T-cell (primary cell): Measurements from ENCODE around the gene TMEM248. TPM values are rescaled to one million over a fixed set of nuclear protein-coding genes. Genes with fewer than 3 reads are reported as not detected.
"Not testable (repeated sequence)": the region's sequence is repeated elsewhere in the genome, so short reads cannot be mapped to it uniquely, and the experiment has no call there.

Source experiments
- ATAC-seq, 4 experiments: fragments of 200-7000 bp in 3 of 4; fragments of 150-1000 bp in 1 of 4; cut with Tn5 transposase; replicated peaks in 1 of 4; 1 replicate in 3 of 4; 2 replicates in 1 of 4; pipeline ENCODE4 v1.10.0; 2021; ENCODE audit warnings: moderate library complexity in 3 of 4, mild to moderate bottlenecking in 2 of 4, moderate number of reproducible peaks in 1 of 4
- CTCF ChIA-PET, 2 donors: fragments of 300-600 bp; sonication (Branson Sonifier 250); formaldehyde crosslinking; loops; one replicate each; lab custom pipeline; 2022; ENCODE audit warnings: antibody characterized with exemption in 2 of 2; lab: Charles Lee
- POLR2A ChIA-PET, 2 donors: fragments of 300-600 bp; sonication (Branson Sonifier 250); formaldehyde crosslinking; loops; one replicate each; lab custom pipeline; 2022; ENCODE audit warnings: antibody characterized with exemption in 2 of 2; lab: Charles Lee
- DNase-seq, 35 experiments: peaks; one replicate each; pipeline versions ENCODE4 v3.0.0 to v3.0.0-alpha.2; 2013 to 2023
- H3K27ac ChIP-seq: one replicate; pipeline ENCODE4 v1.5.1; 2013; ENCODE audit warnings: low read length
- H3K27me3 ChIP-seq, 2 experiments: replicated peaks in 1 of 2; 1 replicate in 1 of 2; 2 replicates in 1 of 2; pipeline versions ENCODE4 v1.6.1 to v1.7.0; 2013; ENCODE audit warnings: low read length in 1 of 2, mixed read lengths in 1 of 2; ENCODE audit not compliant: control insufficient read depth in 2 of 2, insufficient read depth in 2 of 2; ENCODE audit errors: extremely low read depth in 1 of 2
- H3K36me3 ChIP-seq, 2 donors: 1 replicate in 1 of 2; 2 replicates in 1 of 2; pipeline versions ENCODE4 v1.6.1 to v1.7.0; 2013; ENCODE audit warnings: low read length in 1 of 2; ENCODE audit not compliant: control insufficient read depth in 2 of 2, insufficient read depth in 1 of 2; ENCODE audit errors: extremely low read depth in 1 of 2
- H3K4me1 ChIP-seq, 2 experiments: 1 replicate in 1 of 2; 2 replicates in 1 of 2; pipeline versions ENCODE4 v1.6.1 to v1.7.0; 2013; ENCODE audit warnings: low read length in 2 of 2, mixed read lengths in 1 of 2; ENCODE audit not compliant: insufficient read depth in 2 of 2, control insufficient read depth in 1 of 2; ENCODE audit errors: extremely low read depth in 1 of 2
- H3K4me3 ChIP-seq, 2 donors: 1 replicate in 1 of 2; 2 replicates in 1 of 2; pipeline versions ENCODE4 v1.5.1 to v1.7.0; 2013; ENCODE audit warnings: mild to moderate bottlenecking in 2 of 2, low read length in 1 of 2, moderate library complexity in 1 of 2; ENCODE audit not compliant: control insufficient read depth in 1 of 2; ENCODE audit errors: extremely low read depth in 1 of 2
- H3K9me3 ChIP-seq: 2 replicates; pipeline ENCODE4 v1.7.0; 2013
- H3K27ac Mint-ChIP-seq, 2 donors: one replicate each; pipeline ENCODE4 v1.8.0; 2020 to 2021; ENCODE audit warnings: mild to moderate bottlenecking in 2 of 2, mixed read lengths in 2 of 2
- H3K27me3 Mint-ChIP-seq, 2 donors: one replicate each; pipeline ENCODE4 v1.8.0; 2021 to 2022; ENCODE audit warnings: mixed read lengths in 2 of 2
- H3K36me3 Mint-ChIP-seq: one replicate; pipeline ENCODE4 v1.8.0; 2021; ENCODE audit warnings: mixed read lengths
- H3K4me1 Mint-ChIP-seq, 3 donors: one replicate each; pipeline ENCODE4 v1.8.0; 2020 to 2022; ENCODE audit warnings: mixed read lengths in 3 of 3, mild to moderate bottlenecking in 1 of 3
- H3K4me3 Mint-ChIP-seq, 3 donors: one replicate each; pipeline ENCODE4 v1.8.0; 2020 to 2022; ENCODE audit warnings: mild to moderate bottlenecking in 3 of 3, mixed read lengths in 3 of 3, moderate library complexity in 3 of 3
- H3K9me3 Mint-ChIP-seq, 3 donors: one replicate each; pipeline ENCODE4 v1.8.0; 2020 to 2022; ENCODE audit warnings: mixed read lengths in 3 of 3
- WGBS: methylation state at CpG from one replicate; pipeline ENCODE4 v1.1.5; 2013; ENCODE audit warnings: missing lambda C conversion rate; ENCODE audit not compliant: insufficient coverage; 5-methylcytosine and 5-hydroxymethylcytosine counted together
- total RNA-seq, 35 experiments: library from RNA in 6 of 35; stranded (reverse) in 6 of 35; fragments of 120-200 nt in 1 of 35; gene quantifications; one replicate each; pipeline versions ENCODE4 v1.2.1 to v1.2.4 and lab custom pipeline; 2013 to 2026

Gene TMEM248
- total RNA-seq, 5 donors from 2014 or later (not counting 1 experiment from before 2014, with no cell fraction given): 79.0 to 97.6 (median 91.9) TPM

GRCh38 chr7:66883716-66884115 is 37.3 kb upstream of the TMEM248 start:
- WGBS: 94% methylated on average over 2 of the region's 7 CpGs
- CTCF ChIA-PET: no interaction called here

GRCh38 chr7:66884556-66884955 is 36.5 kb upstream of the TMEM248 start:
- H3K4me1 Mint-ChIP-seq, H3K9me3 ChIP-seq, H3K27ac ChIP-seq, ATAC-seq, H3K9me3 Mint-ChIP-seq, H3K27me3 ChIP-seq, H3K27ac Mint-ChIP-seq, H3K36me3 ChIP-seq, H3K27me3 Mint-ChIP-seq, POLR2A ChIA-PET, H3K4me1 ChIP-seq, DNase-seq, H3K4me3 Mint-ChIP-seq, H3K4me3 ChIP-seq: not testable (repeated sequence)
- H3K36me3 Mint-ChIP-seq: peaks cover 16% of the 10 kb centered on the region
- CTCF ChIA-PET: interaction anchor here in 1 of 2 donors (0.5 kb wide), 1 partner anchor 828 kb away, joined by 3 read pairs; no protein-coding TSS in a partner anchor

More at GRCh38 chr7:66883716-66884115, 37.3 kb upstream of the TMEM248 start:
- H3K4me1 Mint-ChIP-seq: no peaks in the 10 kb centered on the region
- H3K36me3 Mint-ChIP-seq: peaks cover 21% of the 10 kb centered on the region
- no peaks in the 10 kb centered on the region for H3K9me3 ChIP-seq
- DNase-seq (no peak), ATAC-seq (no peak)
- no peak overlapping the region for H3K4me3 ChIP-seq
- H3K4me1 ChIP-seq: no peaks in the 10 kb centered on the region
- no peak overlapping the region for H3K4me3 Mint-ChIP-seq
- no peaks in the 10 kb centered on the region for H3K9me3 Mint-ChIP-seq
- no peak overlapping the region for H3K27ac ChIP-seq
- H3K27me3 ChIP-seq: no peaks in the 10 kb centered on the region
- H3K27ac Mint-ChIP-seq: no peak overlapping the region
- peaks cover 0 to 3% of the 10 kb centered on the region in 2 donors for H3K36me3 ChIP-seq
- H3K27me3 Mint-ChIP-seq: no peaks in the 10 kb centered on the region
- POLR2A ChIA-PET: no interaction called here

DNA sequence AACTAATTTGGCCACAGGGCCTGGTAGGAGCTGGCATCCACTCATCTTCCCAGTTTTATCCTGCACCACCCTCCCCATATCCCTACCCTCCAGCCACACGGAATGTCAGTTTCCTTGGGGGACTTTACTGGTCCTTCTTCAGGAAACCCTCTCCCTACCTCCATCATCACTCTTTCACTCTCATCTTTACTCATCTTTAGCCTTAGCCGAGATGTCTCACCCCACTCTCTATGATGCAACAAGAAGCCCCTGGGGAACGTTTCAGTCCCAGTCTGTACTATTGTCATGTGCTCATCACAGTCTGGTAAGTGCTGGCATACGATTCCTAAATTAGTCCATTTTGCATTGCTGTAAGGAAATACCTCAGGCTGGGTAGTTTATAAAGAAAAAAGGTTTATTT is 34.9 kb upstream of the TMEM248 start:
- no peaks in the 10 kb centered on the region for H3K9me3 ChIP-seq
- H3K4me3 Mint-ChIP-seq: no peak overlapping the region
- peaks cover 10% of the 10 kb centered on the region for H3K36me3 Mint-ChIP-seq
- H3K4me1 ChIP-seq: no peaks in the 10 kb centered on the region
- H3K4me1 Mint-ChIP-seq: no peaks in the 10 kb centered on the region
- H3K4me3 ChIP-seq: no peak overlapping the region
- H3K36me3 ChIP-seq: peaks cover 0 to 3% of the 10 kb centered on the region in 2 donors
- H3K27ac ChIP-seq: no peak overlapping the region
- ChIA-PET CTCF (no interaction called here), POLR2A (no interaction called here)
- ATAC-seq: no peak
- no peaks in the 10 kb centered on the region for H3K27me3 Mint-ChIP-seq
- H3K9me3 Mint-ChIP-seq: no peaks in the 10 kb centered on the region
- 36% methylated on average over 3 of the region's 4 CpGs for WGBS
- no peak overlapping the region for H3K27ac Mint-ChIP-seq
- DNase-seq: no peak
- no peaks in the 10 kb centered on the region for H3K27me3 ChIP-seq

DNA sequence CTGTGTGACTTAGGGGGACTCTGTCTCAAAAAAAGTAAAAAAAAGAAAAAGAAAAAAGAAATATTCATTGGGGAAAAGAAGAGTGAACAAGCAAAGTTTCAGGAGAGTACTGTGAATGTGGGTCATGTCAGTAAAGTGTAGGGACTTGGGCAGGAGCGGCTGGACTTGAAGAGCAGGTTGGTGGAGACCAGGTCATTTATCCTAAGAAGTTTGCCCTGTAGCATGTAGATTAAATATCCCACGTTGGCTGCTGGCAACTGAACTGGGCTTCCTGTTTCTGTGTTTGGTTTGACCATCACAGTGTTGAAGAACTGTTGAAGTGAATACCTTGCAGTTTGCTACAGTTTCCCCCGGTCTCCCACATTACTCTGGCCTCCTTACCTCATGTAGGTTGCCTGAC is 32.8 kb upstream of the TMEM248 start:
- H3K4me3 Mint-ChIP-seq, DNase-seq, H3K36me3 Mint-ChIP-seq, H3K27me3 ChIP-seq, POLR2A ChIA-PET, H3K9me3 ChIP-seq, H3K4me1 Mint-ChIP-seq, H3K27me3 Mint-ChIP-seq, H3K27ac ChIP-seq, H3K36me3 ChIP-seq, H3K4me3 ChIP-seq, CTCF ChIA-PET, H3K4me1 ChIP-seq, H3K9me3 Mint-ChIP-seq, H3K27ac Mint-ChIP-seq, ATAC-seq: not testable (repeated sequence)
- 93% methylated on average over 1 of the region's 3 CpGs for WGBS

GRCh38 chr7:66894463-66895080 is 26.5 kb upstream of the TMEM248 start:
- no peaks in the 10 kb centered on the region for H3K9me3 Mint-ChIP-seq
- Histone ChIP-seq H3K4me3 (no peak overlapping the region), H3K4me1 (no peaks in the 10 kb centered on the region), H3K36me3 (peaks cover 0 to 2% of the 10 kb centered on the region in 2 donors), H3K27ac (no peak overlapping the region), H3K9me3 (no peaks in the 10 kb centered on the region), H3K27me3 (no peaks in the 10 kb centered on the region)
- H3K27ac Mint-ChIP-seq: no peak overlapping the region
- DNase-seq (peak in 1 of 35 experiments; percentile 11), ATAC-seq (no peak)
- no peak overlapping the region for H3K4me3 Mint-ChIP-seq
- no peaks in the 10 kb centered on the region for H3K27me3 Mint-ChIP-seq
- CTCF ChIA-PET: interaction anchor here in 1 of 2 donors (0.6 kb wide), 1 partner anchor 865 kb away, joined by 7 read pairs; no protein-coding TSS in a partner anchor
- no peaks in the 10 kb centered on the region for H3K4me1 Mint-ChIP-seq
- POLR2A ChIA-PET: no interaction called here
- peaks cover 8% of the 10 kb centered on the region for H3K36me3 Mint-ChIP-seq
- 87% methylated on average over 5 of the region's 5 CpGs for WGBS

- Mint-ChIP-seq H3K4me3 (no peak overlapping the region), H3K27ac (no peak overlapping the region), H3K27me3 (no peaks in the 10 kb centered on the region), H3K9me3 (no peaks in the 10 kb centered on the region), H3K36me3 (peaks cover 8% of the 10 kb centered on the region), H3K4me1 (no peaks in the 10 kb centered on the region)
- no peaks in the 10 kb centered on the region for H3K27me3 ChIP-seq
- ChIA-PET POLR2A (no interaction called here), CTCF (interaction anchor here in 1 of 2 donors (1.3 kb wide), 1 partner anchor 8 kb away, joined by 3 read pairs; no protein-coding TSS in a partner anchor)
- no peak overlapping the region for H3K27ac ChIP-seq
- H3K36me3 ChIP-seq: peaks cover 0 to 2% of the 10 kb centered on the region in 2 donors
- WGBS: no CpG with 5 or more reads among the region's 3 CpGs
- DNase-seq (no peak), ATAC-seq (no peak)
- no peaks in the 10 kb centered on the region for H3K4me1 ChIP-seq
- H3K4me3 ChIP-seq: no peak overlapping the region
- no peaks in the 10 kb centered on the region for H3K9me3 ChIP-seq
Measured at GRCh38 chr7:66896441-66896840, 24.6 kb upstream of the TMEM248 start.
